Fibroblast of lung (primary cell): Measurements from ENCODE around the gene NMNAT3.

Source experiments
- EZH2 ChIP-seq: IDR thresholded peaks from 2 replicates; pipeline ENCODE4 v1.5.1; 2012; ENCODE audit warnings: low read length, control low read depth, mild to moderate bottlenecking; ENCODE audit errors: missing control alignments
- TF ChIP-seq, protein P1 (sequence below), 2 donors: IDR thresholded peaks in 1 of 2; conservative IDR thresholded peaks in 1 of 2; 1 replicate in 1 of 2; 2 replicates in 1 of 2; pipeline ENCODE4 v1.5.1; 2011 to 2012; ENCODE audit warnings: low read length in 2 of 2, control low read depth in 1 of 2, inconsistent platforms in 1 of 2, low read depth in 1 of 2, mild to moderate bottlenecking in 1 of 2

DNA sequence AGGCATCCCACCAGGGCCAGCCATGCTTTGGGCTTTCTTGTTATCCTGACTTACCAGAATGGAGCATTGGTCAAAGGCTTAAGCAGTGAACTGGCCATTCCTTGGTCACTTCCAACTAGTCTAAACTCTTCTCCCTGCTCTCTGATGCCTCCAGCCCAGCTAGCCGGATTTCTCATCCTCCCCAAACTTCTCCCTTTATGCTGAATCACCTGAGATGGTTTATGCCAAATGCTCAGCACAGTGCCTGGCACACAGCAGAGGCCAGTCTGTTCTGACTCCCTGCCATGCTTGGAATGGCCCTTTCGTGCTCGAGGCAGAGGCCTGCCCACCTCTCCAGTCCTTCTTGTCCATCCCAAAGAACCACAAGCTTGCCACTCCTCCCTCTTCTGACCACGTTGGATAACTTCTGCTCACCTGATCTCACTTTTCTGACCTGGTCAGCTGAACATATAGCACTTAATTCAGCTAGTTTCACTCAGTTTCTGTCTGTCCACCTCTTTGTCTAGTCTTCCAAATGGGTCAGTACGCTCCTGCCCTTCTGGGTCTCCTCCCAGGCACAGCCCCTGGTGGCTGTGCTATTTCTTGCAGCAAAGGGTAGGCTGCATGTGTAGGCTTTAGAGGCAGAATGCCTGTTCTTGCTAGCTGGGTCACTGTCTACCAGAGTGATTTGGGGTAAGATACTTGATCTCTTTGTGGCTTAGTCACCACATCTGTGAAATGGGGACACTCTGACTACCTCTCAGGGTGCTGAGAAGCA is 136.1 kb downstream of the NMNAT3 start:
- TF ChIP-seq, protein P1, sequence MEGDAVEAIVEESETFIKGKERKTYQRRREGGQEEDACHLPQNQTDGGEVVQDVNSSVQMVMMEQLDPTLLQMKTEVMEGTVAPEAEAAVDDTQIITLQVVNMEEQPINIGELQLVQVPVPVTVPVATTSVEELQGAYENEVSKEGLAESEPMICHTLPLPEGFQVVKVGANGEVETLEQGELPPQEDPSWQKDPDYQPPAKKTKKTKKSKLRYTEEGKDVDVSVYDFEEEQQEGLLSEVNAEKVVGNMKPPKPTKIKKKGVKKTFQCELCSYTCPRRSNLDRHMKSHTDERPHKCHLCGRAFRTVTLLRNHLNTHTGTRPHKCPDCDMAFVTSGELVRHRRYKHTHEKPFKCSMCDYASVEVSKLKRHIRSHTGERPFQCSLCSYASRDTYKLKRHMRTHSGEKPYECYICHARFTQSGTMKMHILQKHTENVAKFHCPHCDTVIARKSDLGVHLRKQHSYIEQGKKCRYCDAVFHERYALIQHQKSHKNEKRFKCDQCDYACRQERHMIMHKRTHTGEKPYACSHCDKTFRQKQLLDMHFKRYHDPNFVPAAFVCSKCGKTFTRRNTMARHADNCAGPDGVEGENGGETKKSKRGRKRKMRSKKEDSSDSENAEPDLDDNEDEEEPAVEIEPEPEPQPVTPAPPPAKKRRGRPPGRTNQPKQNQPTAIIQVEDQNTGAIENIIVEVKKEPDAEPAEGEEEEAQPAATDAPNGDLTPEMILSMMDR (conservative IDR thresholded peaks at IDR 0.05 in 1 of 2, IDR thresholded peaks at IDR 0.05 in 1 of 2; ENCODE audit: low read depth in 1 of 2, low read length in 2 of 2) = no peak
- TF ChIP-seq EZH2 = no peak
